Kasumi-1 (cell line): ENCODE results near the gene MTMR6.

Experiments used
- DNase-seq, 2 experiments: peaks; one replicate each; lab custom pipeline; 2025; lab: John Stamatoyannopoulos, UW

The MTMR6 gene

GRCh38 chr13:25217023-25217885, 70.0 kb downstream of the MTMR6 start:
- no peak for DNase-seq

GRCh38 chr13:25215253-25215575, 72.1 kb downstream of the MTMR6 start:
- DNase-seq, result no peak

DNA sequence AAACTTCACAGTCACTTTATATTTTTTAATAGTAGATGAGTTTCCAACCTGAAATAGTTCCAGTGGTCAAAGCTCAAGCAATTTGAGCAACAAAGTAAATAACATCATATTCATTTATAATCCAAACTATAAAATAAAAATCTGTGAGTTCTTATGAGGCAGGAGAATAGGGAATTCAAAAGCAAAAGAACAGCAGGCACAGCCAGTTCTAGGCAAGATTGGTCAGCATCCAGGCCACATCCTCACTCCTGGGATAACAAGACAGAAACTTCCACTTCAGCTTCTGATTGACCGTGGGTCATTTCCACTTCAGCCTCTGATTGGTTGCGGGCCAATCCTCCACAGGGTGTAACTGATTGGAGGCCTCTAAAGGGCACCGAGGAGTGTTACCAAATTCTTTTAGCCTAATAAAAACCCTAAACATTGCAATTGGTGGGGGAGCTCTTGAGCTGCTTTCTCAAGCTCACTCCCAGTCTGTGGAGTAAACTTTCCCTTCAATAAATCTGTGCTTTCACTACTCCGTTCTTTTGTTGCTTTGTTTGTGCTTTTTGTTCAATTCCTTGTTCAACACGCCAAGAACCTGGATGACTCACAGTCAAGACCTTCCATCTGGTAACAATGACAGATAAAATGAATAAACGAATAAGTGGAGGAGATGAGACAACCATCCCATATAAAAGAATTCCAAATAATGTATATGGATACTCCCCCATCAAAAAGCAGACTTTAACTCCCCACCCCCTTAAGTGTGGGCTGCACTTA, 72.6 kb downstream of the MTMR6 start:
- no peak for DNase-seq

- no peak for DNase-seq
These were observed 73.6 kb downstream of the MTMR6 start for GRCh38 chr13:25213715-25214114.

GRCh38 chr13:25210842-25211569, 76.3 kb downstream of the MTMR6 start:
- no peak for DNase-seq

DNA sequence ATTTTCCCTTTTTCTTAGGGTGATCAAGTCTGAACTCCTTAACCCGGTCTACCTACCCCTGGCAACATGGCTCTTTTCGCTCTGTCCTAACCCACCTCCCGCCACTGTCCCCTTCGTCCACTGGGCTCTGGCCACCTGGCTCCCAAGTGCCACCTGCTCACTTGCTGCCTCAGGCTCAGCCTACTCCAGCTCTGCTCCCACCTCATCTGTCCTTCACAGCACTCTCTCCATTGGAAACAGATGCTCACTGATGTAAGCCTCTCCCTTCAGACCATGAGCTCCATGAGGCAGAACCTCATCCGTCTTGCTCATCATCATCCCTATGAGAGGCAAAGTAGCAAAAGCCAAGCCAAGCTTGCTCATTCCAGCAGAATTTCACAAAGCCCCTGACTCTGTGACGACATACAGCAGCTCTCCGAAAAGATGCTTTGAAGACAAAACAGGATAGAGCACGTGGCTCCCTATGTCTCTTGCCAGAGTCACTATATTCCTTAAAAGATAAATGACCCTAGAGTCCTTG, 79.9 kb downstream of the MTMR6 start:
- DNase-seq, result no peak

- no peak for DNase-seq
These were observed 82.4 kb downstream of the MTMR6 start for GRCh38 chr13:25204863-25205262.

- no peak for DNase-seq
These were observed 84.1 kb downstream of the MTMR6 start for GRCh38 chr13:25203127-25203740.

DNA sequence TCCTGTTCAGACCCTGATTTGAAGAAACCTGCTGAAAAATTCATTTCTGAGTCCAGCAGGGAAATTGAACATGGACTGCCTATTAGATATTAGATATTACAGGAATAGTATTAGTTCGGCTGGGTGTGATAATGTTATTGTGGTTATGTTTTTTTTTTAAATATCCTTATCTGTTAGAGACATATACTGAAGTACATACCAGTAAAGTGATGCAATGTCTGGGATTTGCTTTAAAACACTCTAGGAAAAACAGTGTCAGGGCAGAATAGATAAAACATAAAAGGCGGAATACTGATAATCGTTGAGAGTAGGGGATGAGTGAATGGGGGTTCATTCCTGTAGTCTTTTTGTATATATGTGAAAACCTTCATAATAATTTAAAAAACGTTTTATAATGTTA, 86.5 kb downstream of the MTMR6 start:
- DNase-seq, result no peak

GRCh38 chr13:25198647-25199046, 88.6 kb downstream of the MTMR6 start:
- DNase-seq, result no peak

- DNase-seq, result no peak
These were observed 90.3 kb downstream of the MTMR6 start for GRCh38 chr13:25196971-25197370.
